ENCODE results near the gene CPSF7. TPM values are rescaled to one million over a fixed set of nuclear protein-coding genes. Genes with fewer than 3 reads are reported as not detected.
A peak's percentile ranks its signal among the peaks of the same experiment; 100 is the strongest.

CPSF7 gene
- total RNA-seq, 4 donors from 2014 or later: 29.9 to 45.2 (median 40.7) TPM

GRCh38 chr11:61475433-61475832 lies 45.7 kb upstream of the CPSF7 start:
- Histone ChIP-seq H3K4me3 (no peak overlapping the region), H3K4me1 (peaks cover 17 to 33% (median 31%) of the 10 kb centered on the region in 4 donors), H3K27me3 (peaks cover 0 to 9% (median 2%) of the 10 kb centered on the region in 4 donors), H3K9me3 (no peaks in the 10 kb centered on the region), H3K36me3 (peaks cover 0 to 17% (median 4%) of the 10 kb centered on the region in 4 donors), H3K27ac (replicated peaks in 1 of 4) (no peak overlapping the region)
- 100% methylated on average over 1 of the region's 1 CpG for WGBS
- no peak for TF ChIP-seq EP300 (IDR thresholded peaks at IDR 0.05)
- no peak for TF ChIP-seq POLR2AphosphoS5 (IDR thresholded peaks at IDR 0.05)
- TF ChIP-seq, protein P1, sequence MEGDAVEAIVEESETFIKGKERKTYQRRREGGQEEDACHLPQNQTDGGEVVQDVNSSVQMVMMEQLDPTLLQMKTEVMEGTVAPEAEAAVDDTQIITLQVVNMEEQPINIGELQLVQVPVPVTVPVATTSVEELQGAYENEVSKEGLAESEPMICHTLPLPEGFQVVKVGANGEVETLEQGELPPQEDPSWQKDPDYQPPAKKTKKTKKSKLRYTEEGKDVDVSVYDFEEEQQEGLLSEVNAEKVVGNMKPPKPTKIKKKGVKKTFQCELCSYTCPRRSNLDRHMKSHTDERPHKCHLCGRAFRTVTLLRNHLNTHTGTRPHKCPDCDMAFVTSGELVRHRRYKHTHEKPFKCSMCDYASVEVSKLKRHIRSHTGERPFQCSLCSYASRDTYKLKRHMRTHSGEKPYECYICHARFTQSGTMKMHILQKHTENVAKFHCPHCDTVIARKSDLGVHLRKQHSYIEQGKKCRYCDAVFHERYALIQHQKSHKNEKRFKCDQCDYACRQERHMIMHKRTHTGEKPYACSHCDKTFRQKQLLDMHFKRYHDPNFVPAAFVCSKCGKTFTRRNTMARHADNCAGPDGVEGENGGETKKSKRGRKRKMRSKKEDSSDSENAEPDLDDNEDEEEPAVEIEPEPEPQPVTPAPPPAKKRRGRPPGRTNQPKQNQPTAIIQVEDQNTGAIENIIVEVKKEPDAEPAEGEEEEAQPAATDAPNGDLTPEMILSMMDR (IDR thresholded peaks at IDR 0.05): no peak
- no peak for TF ChIP-seq POLR2A (IDR thresholded peaks at IDR 0.05; ENCODE audit: low read depth)
- intact Hi-C loops (cut with DNase I): no loop called here
- DNase-seq (ENCODE audit: extremely low spot score): no peak

GRCh38 chr11:61474013-61474643 lies 44.4 kb upstream of the CPSF7 start:
- no peak overlapping the region for H3K4me3 ChIP-seq
- TF ChIP-seq, protein P1 (IDR thresholded peaks at IDR 0.05): no peak
- TF ChIP-seq POLR2AphosphoS5 (IDR thresholded peaks at IDR 0.05): no peak
- no peak for TF ChIP-seq EP300 (IDR thresholded peaks at IDR 0.05)
- no peak for TF ChIP-seq POLR2A (IDR thresholded peaks at IDR 0.05; ENCODE audit: low read depth)
- no peaks in the 10 kb centered on the region for H3K9me3 ChIP-seq
- intact Hi-C loops (cut with DNase I): no loop called here
- peaks cover 17 to 33% (median 31%) of the 10 kb centered on the region in 4 donors for H3K4me1 ChIP-seq
- DNase-seq (ENCODE audit: extremely low spot score): no peak
- WGBS: 83% methylated on average over 6 of the region's 6 CpGs
- H3K36me3 ChIP-seq: peaks cover 0 to 26% (median 14%) of the 10 kb centered on the region in 4 donors
- H3K27ac ChIP-seq (replicated peaks in 1 of 4): peak overlapping the region in 3 of 4 donors; percentile 11 to 20 (median 13)
- H3K27me3 ChIP-seq: peaks cover 0 to 9% (median 2%) of the 10 kb centered on the region in 4 donors

GRCh38 chr11:61473370-61474012 lies 43.7 kb upstream of the CPSF7 start:
- intact Hi-C loops (cut with DNase I): no loop called here
- 82% methylated on average over 3 of the region's 3 CpGs for WGBS
- Histone ChIP-seq H3K9me3 (no peaks in the 10 kb centered on the region), H3K27me3 (peaks cover 0 to 5% (median 2%) of the 10 kb centered on the region in 4 donors), H3K4me3 (no peak overlapping the region), H3K4me1 (peaks cover 17 to 33% (median 31%) of the 10 kb centered on the region in 4 donors), H3K27ac (replicated peaks in 1 of 4) (peak overlapping the region; percentile 11 to 64 (median 38)), H3K36me3 (peaks cover 0 to 32% (median 20%) of the 10 kb centered on the region in 4 donors)
- no peak for DNase-seq (ENCODE audit: extremely low spot score)
- TF ChIP-seq, protein P1 (IDR thresholded peaks at IDR 0.05): no peak
- TF ChIP-seq POLR2AphosphoS5 (IDR thresholded peaks at IDR 0.05) (no peak), EP300 (IDR thresholded peaks at IDR 0.05) (no peak)

DNA sequence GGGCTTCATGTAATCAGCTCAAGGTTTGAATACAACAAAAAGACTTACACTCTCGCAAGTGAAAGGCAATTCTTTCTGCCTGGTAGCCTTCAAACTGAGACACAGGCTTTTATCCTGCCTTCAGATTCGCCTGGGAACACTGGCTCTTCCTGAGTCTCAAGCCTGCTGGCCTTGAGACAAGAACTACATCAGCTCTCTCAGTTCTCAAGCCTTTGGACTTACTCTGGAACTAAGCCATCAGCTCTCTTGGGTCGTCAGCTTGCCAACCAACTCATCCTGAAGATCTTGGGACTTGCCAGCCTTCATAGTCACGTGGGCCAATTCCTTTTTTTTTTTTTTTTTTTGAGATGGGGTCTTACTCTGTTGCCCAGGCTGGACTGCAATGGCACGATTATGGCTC lies 43.1 kb upstream of the CPSF7 start:
- H3K4me1 ChIP-seq: peaks cover 15 to 29% (median 28%) of the 10 kb centered on the region in 4 donors
- H3K4me3 ChIP-seq: no peak overlapping the region
- H3K27me3 ChIP-seq: peaks cover 0 to 2% (median under 1%) of the 10 kb centered on the region in 4 donors
- intact Hi-C loops (cut with DNase I): no loop called here
- no peaks in the 10 kb centered on the region for H3K9me3 ChIP-seq
- peak overlapping the region; percentile 18 to 64 (median 58) for H3K27ac ChIP-seq (replicated peaks in 1 of 4)
- no peak for DNase-seq (ENCODE audit: extremely low spot score)
- peaks cover 0 to 38% (median 25%) of the 10 kb centered on the region in 4 donors for H3K36me3 ChIP-seq
- TF ChIP-seq POLR2AphosphoS5 (IDR thresholded peaks at IDR 0.05) (no peak), POLR2A (IDR thresholded peaks at IDR 0.05; ENCODE audit: low read depth) (no peak), EP300 (IDR thresholded peaks at IDR 0.05) (no peak)
- TF ChIP-seq, protein P1 (IDR thresholded peaks at IDR 0.05): no peak
- 50% methylated on average over 5 of the region's 5 CpGs for WGBS
